ENCODE results near the gene PIP5K1C. TPM values are rescaled to one million over a fixed set of nuclear protein-coding genes. Genes with fewer than 3 reads are reported as not detected.
"Not testable (repeated sequence)": the region's sequence is repeated elsewhere in the genome, so short reads cannot be mapped to it uniquely, and the experiment has no call there.

PIP5K1C gene
- polyA plus RNA-seq, 1 donor (not counting 4 experiments of a cell fraction or from before 2014, with no cell fraction given) = 3.6 TPM

DNA sequence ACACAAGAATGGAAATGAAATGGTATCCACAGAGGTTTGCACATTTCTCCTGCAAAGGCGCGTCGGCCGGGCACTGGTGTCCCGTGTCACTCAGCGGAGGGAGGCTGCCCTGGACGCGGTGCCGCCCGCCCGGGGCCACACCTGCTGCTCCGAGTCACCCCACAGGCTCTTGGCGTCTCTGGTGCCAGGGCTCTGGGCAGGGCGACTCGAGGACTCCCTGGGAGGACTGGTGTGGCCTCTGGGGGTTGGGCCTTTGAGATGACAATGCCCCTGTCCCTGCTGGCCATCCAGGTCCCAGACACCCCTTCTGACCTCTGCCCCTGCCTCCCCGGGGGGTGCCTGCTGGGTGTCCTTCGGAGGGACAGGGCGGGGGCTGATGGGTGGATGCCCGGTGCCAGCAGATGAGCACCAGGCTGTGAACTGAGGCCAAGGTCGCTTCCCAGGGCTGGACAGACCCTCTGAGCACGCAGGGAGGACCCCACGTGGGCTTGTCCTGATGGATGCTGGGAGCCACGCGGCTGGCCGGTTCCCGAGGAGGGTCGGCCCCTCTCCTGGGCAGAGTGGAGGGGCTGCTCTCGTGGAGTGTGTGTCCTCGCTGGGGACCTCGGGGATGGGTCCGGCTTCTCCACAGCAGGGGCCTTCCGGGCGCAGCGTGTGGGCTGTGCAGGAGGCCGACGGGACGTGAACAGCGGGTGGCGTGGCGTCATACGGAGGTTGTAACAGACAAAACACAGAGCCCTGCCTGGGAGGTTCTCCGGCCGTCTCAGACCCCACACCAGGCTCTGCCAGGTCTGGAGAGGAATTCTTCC, 69.0 kb downstream of the PIP5K1C start:
- H3K4me2 ChIP-seq (ENCODE audit: control insufficient read depth, extremely low read depth, insufficient read depth, low read depth, low read length) = no peak overlapping the region
- DNase-seq (ENCODE audit: low read depth, low spot score) (no peak), FAIRE-seq (no peak)
- no peaks in the 10 kb centered on the region for H3K9me1 ChIP-seq (ENCODE audit: control insufficient read depth, extremely low read depth, insufficient read depth, low read length)
- dilution Hi-C loops (cut with MboI; ENCODE audit: extremely low pct_ligation_motif_present, low sequenced_read_pairs) = no loop called here
- H3K79me2 ChIP-seq (ENCODE audit: control insufficient read depth, insufficient read depth, low read length) = peaks cover 3% of the 10 kb centered on the region
- H4K20me1 ChIP-seq (ENCODE audit: control insufficient read depth, extremely low read depth, insufficient read depth, low read length) = no peaks in the 10 kb centered on the region
- TF ChIP-seq, protein P1, sequence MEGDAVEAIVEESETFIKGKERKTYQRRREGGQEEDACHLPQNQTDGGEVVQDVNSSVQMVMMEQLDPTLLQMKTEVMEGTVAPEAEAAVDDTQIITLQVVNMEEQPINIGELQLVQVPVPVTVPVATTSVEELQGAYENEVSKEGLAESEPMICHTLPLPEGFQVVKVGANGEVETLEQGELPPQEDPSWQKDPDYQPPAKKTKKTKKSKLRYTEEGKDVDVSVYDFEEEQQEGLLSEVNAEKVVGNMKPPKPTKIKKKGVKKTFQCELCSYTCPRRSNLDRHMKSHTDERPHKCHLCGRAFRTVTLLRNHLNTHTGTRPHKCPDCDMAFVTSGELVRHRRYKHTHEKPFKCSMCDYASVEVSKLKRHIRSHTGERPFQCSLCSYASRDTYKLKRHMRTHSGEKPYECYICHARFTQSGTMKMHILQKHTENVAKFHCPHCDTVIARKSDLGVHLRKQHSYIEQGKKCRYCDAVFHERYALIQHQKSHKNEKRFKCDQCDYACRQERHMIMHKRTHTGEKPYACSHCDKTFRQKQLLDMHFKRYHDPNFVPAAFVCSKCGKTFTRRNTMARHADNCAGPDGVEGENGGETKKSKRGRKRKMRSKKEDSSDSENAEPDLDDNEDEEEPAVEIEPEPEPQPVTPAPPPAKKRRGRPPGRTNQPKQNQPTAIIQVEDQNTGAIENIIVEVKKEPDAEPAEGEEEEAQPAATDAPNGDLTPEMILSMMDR (optimal IDR thresholded peaks at IDR 0.05 in 1 of 3, IDR thresholded peaks at IDR 0.05 in 1 of 3, conservative IDR thresholded peaks at IDR 0.05 in 1 of 3; ENCODE audit: extremely low read depth in 1 of 3, insufficient read depth in 2 of 3, low read length in 3 of 3) = no peak
- TF ChIP-seq EZH2 (IDR thresholded peaks at IDR 0.05; ENCODE audit: low read length) = no peak
- no peaks in the 10 kb centered on the region for H3K27me3 ChIP-seq (ENCODE audit: control insufficient read depth, extremely low read depth, insufficient read depth, low read length)
- H3K9me3 ChIP-seq (ENCODE audit: control insufficient read depth, low read depth, low read length) = no peaks in the 10 kb centered on the region
- H3K27ac ChIP-seq (ENCODE audit: control insufficient read depth, insufficient read depth, low read length) = no peak overlapping the region
- H3K4me3 ChIP-seq (ENCODE audit: control insufficient read depth in 2 of 3, extremely low read depth in 1 of 3, insufficient read depth in 2 of 3, low read depth in 1 of 3, low read length in 3 of 3) = no peak overlapping the region
- peaks cover 0 to 6% of the 10 kb centered on the region in 2 experiments for H3K36me3 ChIP-seq (ENCODE audit: control insufficient read depth in 2 of 2, extremely low read depth in 1 of 2, insufficient read depth in 2 of 2, low read length in 2 of 2)
- H3K9ac ChIP-seq (ENCODE audit: control insufficient read depth, extremely low read depth, insufficient read depth, low read length) = no peak overlapping the region
- H2AFZ ChIP-seq (ENCODE audit: control insufficient read depth, low read length) = no peak overlapping the region
- H3K4me1 ChIP-seq (ENCODE audit: control insufficient read depth, extremely low read depth, insufficient read depth, low read length) = no peaks in the 10 kb centered on the region

DNA sequence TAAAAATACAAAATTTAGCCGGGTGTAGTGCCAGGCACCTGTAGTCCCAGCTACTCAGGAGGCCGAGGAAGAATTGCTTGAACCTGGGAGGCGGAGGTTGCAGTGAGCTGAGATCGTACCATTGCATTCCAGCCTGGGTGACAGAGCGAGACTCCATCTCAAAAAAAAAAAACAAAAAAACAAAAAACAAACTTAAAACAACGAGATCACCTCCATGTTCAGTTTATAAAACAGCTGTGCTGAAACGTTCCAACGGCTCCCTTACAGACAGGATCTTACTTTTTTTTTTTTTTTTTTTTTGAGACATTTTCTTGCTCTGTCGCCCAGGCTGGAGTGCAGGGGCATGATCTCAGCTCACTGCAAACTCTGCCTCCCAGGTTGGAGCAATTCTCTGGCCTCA, 71.5 kb downstream of the PIP5K1C start:
- H2AFZ ChIP-seq (ENCODE audit: control insufficient read depth, low read length); H3K27me3 ChIP-seq (ENCODE audit: control insufficient read depth, extremely low read depth, insufficient read depth, low read length); H3K27ac ChIP-seq (ENCODE audit: control insufficient read depth, insufficient read depth, low read length); H3K4me2 ChIP-seq (ENCODE audit: control insufficient read depth, extremely low read depth, insufficient read depth, low read depth, low read length); H3K9me3 ChIP-seq (ENCODE audit: control insufficient read depth, low read depth, low read length); H3K36me3 ChIP-seq (ENCODE audit: control insufficient read depth in 2 of 2, extremely low read depth in 1 of 2, insufficient read depth in 2 of 2, low read length in 2 of 2); DNase-seq (ENCODE audit: low read depth, low spot score); H3K9me1 ChIP-seq (ENCODE audit: control insufficient read depth, extremely low read depth, insufficient read depth, low read length); FAIRE-seq; H3K9ac ChIP-seq (ENCODE audit: control insufficient read depth, extremely low read depth, insufficient read depth, low read length); H3K4me3 ChIP-seq (ENCODE audit: control insufficient read depth in 2 of 3, extremely low read depth in 1 of 3, insufficient read depth in 2 of 3, low read depth in 1 of 3, low read length in 3 of 3); dilution Hi-C loops (cut with MboI; ENCODE audit: extremely low pct_ligation_motif_present, low sequenced_read_pairs); H4K20me1 ChIP-seq (ENCODE audit: control insufficient read depth, extremely low read depth, insufficient read depth, low read length): not testable (repeated sequence)
- peaks cover 13% of the 10 kb centered on the region for H3K4me1 ChIP-seq (ENCODE audit: control insufficient read depth, extremely low read depth, insufficient read depth, low read length)
- peaks cover 28% of the 10 kb centered on the region for H3K79me2 ChIP-seq (ENCODE audit: control insufficient read depth, insufficient read depth, low read length)

Data from keratinocyte (primary cell).